ENCODE results near the gene INHBA.

INHBA gene

GRCh38 chr7:41691286-41692190 lies 11.4 kb downstream of the INHBA start:
- in situ Hi-C loops (cut with MboI; ENCODE audit: low sequenced_read_pairs): no loop called here

- in situ Hi-C loops (cut with MboI; ENCODE audit: low sequenced_read_pairs): no loop called here
Observed at GRCh38 chr7:41689815-41690214, 13.1 kb downstream of the INHBA start.

- in situ Hi-C loops (cut with MboI; ENCODE audit: low sequenced_read_pairs): no loop called here
Observed at GRCh38 chr7:41688906-41689305, 14.0 kb downstream of the INHBA start.

- in situ Hi-C loops (cut with MboI; ENCODE audit: low sequenced_read_pairs): no loop called here
Observed at GRCh38 chr7:41688012-41688625, 14.8 kb downstream of the INHBA start.

- in situ Hi-C loops (cut with MboI; ENCODE audit: low sequenced_read_pairs): no loop called here
Observed at GRCh38 chr7:41685684-41686083, 17.2 kb downstream of the INHBA start.

- in situ Hi-C loops (cut with MboI; ENCODE audit: low sequenced_read_pairs): no loop called here
Observed at GRCh38 chr7:41682422-41682821, 20.5 kb downstream of the INHBA start.

GRCh38 chr7:41679566-41679965 lies 23.3 kb downstream of the INHBA start:
- in situ Hi-C loops (cut with MboI; ENCODE audit: low sequenced_read_pairs): no loop called here

GRCh38 chr7:41674505-41675023 lies 28.3 kb downstream of the INHBA start:
- in situ Hi-C loops (cut with MboI; ENCODE audit: low sequenced_read_pairs): no loop called here

GRCh38 chr7:41661596-41661995 lies 41.3 kb downstream of the INHBA start:
- in situ Hi-C loops (cut with MboI; ENCODE audit: low sequenced_read_pairs): no loop called here

- in situ Hi-C loops (cut with MboI; ENCODE audit: low sequenced_read_pairs): no loop called here
Observed at GRCh38 chr7:41659539-41659938, 43.4 kb downstream of the INHBA start.

GRCh38 chr7:41656366-41656765 lies 46.5 kb downstream of the INHBA start:
- in situ Hi-C loops (cut with MboI; ENCODE audit: low sequenced_read_pairs): no loop called here

- in situ Hi-C loops (cut with MboI; ENCODE audit: low sequenced_read_pairs): no loop called here
Observed at GRCh38 chr7:41655426-41655825, 47.5 kb downstream of the INHBA start.

- in situ Hi-C loops (cut with MboI; ENCODE audit: low sequenced_read_pairs): no loop called here
Observed at GRCh38 chr7:41652267-41652666, 50.6 kb downstream of the INHBA start.

- in situ Hi-C loops (cut with MboI; ENCODE audit: low sequenced_read_pairs): no loop called here
Observed at GRCh38 chr7:41648501-41648900, 54.4 kb downstream of the INHBA start.

- in situ Hi-C loops (cut with MboI; ENCODE audit: low sequenced_read_pairs): no loop called here
Observed at GRCh38 chr7:41643616-41644015, 59.3 kb downstream of the INHBA start.

GRCh38 chr7:41641665-41642014 lies 61.2 kb downstream of the INHBA start:
- in situ Hi-C loops (cut with MboI; ENCODE audit: low sequenced_read_pairs): no loop called here

- in situ Hi-C loops (cut with MboI; ENCODE audit: low sequenced_read_pairs): no loop called here
Observed at GRCh38 chr7:41641011-41641664, 61.8 kb downstream of the INHBA start.

- in situ Hi-C loops (cut with MboI; ENCODE audit: low sequenced_read_pairs): no loop called here
Observed at GRCh38 chr7:41640487-41640886, 62.4 kb downstream of the INHBA start.

- in situ Hi-C loops (cut with MboI; ENCODE audit: low sequenced_read_pairs): no loop called here
Observed at GRCh38 chr7:41637049-41637448, 65.8 kb downstream of the INHBA start.

Measured in HL-60/S4 treated with retinoic acid at 250 ng/mL for 4 days and 3 days (cell line).